ENCODE data around the gene C16orf86.

The C16orf86 gene

DNA sequence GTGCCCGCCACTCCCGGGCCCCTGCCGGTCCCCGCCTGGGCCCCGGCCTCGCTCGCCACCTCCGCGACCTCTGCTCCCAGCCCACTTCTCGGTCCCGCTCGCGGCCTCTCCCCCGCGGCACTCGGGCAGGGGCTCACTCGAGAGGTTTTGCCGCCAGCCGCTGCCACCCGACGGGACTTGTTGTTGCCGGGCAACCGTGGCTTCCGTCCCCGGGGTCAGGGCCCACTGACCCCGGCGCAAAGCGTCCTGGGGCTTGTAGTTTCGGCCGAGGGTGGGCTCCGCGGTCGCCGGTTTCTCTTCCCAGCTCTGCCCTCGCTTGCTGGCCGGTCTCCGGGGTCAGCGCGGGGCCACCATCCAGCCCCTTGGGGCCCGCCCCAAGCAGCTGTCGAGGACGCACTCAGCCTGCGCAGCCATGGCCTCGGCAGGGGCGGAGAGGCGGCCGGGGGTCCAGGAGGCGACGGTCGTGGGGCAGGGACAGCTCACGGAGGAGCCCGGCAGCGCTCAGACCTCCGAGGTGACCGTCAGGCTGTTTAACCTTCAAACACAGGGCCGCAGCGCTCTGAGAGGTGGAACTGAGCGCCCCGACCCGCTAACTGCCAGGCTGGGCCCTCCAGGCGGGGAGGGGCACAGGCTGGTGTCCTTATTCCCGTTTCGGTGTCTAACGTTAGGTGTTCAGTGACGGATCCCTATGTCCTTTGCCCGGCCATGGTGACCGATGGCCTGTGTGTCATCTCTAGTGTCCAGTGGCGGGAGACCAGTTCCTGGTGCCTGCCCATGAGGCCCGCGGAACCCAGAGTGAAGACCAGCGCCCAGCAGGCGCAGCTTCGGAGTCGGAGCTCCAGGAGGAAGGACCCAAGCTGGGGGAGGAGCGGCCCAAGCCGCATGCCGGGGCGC lies at the start of gene C16orf86, which contains the start of gene ENKD1:
Gene C16orf86, plus strand, starts transcription at position 256 of the 894 bp plus-strand sequence. Its CDS starts 157 bp downstream, at position 413.
Gene ENKD1, minus strand, starts transcription at position 192 of the 894 bp plus-strand sequence. CDS start 308 bp downstream, outside the sequence.
- DNase-seq, result peak; percentile 70

GRCh38 chr16:67628216-67628615 lies 38.4 kb upstream of the C16orf86 start:
- no peak for DNase-seq

DNA sequence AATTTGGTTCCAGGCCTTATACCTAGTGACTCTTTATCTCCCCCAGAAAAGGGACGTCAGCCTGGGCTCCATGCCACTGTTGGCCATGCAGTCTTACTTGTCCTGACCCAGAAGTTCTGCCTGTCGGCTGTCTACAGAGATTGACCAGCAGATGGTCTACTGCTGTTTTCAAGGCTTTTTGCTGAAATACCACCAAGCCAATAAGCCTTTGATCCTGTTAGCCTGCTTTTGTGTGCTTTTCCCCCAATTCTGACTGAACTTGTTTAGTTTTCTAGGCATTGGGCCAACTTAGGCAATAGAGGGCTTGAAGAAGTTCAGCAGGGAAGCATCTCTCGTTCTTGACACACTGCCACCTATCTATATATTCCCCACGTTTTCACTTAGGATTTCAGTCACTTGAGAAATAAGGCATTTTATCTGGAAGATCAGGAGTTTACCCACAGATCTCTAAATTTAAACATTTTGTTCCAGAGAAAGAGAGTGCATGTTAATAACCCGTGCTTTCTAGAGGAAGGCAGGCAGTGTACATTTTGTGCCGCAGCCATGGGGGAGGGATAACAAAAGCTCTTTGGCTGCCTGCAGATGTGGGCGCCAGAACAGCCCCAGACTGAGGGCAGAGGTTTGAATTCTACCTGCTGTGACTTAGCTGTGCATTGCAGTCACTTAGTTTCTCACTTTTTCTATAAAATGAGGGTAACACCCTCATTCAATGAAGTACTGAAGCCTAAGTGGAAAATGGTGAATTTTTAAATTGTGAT lies 34.0 kb upstream of the C16orf86 start:
- no peak for DNase-seq

DNA sequence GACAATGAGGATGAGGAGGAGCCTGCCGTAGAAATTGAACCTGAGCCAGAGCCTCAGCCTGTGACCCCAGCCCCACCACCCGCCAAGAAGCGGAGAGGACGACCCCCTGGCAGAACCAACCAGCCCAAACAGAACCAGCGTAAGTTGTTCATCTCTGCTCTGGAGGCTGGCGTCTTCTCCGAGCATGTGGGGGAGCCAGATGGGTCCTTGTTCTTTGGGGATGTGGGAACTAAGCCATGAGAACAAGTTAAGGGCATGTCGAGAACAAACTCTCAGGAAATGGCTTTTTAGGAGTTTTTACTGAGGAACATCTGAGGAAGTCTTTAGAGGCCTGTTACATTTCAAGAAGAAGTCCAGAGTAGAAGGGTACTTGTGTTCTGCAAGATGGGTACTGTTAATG lies 29.9 kb upstream of the C16orf86 start:
- DNase-seq, result no peak

DNA sequence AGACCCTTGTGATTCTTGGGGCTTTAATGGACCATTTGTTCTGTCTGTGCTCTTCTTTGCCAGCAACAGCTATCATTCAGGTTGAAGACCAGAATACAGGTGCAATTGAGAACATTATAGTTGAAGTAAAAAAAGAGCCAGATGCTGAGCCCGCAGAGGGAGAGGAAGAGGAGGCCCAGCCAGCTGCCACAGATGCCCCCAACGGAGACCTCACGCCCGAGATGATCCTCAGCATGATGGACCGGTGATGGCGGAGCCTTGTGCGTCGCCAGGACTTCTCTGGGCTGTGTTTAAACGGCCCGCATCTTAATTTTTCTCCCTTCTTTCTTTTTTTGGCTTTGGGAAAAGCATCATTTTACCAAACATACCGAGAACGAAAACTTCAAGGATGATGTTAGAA lies 29.0 kb upstream of the C16orf86 start:
- no peak for DNase-seq

DNA sequence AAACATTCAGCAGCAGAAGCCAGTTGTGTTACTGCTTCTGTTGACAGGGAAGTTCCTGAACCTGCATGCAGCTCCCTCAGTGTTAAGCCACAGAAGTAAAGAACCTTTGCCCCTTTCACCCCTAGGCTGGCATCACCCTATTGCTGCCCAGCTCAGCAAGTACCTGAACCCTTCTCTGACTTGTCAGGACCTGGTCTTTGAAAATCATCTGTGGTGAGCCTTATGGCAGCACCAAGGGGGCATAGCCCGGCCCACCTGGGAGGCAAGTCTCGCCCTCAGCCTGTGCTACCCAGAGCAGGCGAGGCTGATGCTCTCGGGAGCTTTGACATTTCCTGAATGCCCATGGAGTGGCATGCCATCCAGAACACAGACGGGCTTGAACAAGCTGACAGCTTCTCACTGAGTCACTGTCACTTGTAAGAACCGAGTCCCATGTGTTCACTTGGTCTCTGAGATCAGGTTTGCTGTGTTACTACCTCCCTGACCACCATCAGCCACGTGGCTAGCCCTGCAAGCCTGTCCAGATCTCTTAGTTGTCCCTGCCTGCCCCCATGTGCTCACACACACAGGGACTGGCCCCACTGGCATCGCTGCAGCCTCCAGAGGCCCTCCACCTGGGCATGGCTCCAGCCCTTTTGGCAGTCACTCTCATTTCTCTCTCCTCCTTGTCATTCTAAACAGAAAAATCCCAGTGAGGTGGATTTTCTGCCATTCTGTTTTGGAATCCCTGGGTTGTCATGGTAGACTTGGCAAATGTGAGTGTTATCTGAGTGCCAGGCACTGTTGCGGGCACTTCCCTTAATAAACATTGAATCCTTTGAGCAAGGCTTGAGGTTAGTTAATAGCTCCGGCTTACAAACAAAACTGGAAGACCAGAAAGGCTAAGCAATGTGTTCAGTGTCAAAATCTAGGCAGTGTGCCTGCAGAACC lies 24.6 kb upstream of the C16orf86 start:
- DNase-seq, result no peak

DNA sequence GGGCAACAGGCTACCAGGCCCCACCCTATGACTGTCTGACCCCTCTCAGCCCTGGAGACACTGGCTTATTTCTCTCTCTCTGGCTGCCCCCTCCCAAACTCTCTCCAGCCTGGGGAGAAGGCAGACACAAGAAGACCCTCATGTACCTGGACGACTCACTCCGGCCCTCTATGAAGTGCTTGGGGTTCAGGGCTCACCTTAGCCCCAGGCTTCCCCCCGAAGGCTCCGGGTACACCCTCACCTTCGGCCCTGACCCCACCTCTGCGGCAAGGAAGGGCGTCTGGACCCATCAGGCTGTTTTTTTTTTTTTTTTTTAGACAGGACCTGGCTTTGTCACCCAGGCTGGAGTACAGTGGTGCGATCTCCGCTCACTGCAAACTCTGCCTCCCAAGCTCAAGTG lies 22.6 kb upstream of the C16orf86 start:
- DNase-seq, result no peak

DNA sequence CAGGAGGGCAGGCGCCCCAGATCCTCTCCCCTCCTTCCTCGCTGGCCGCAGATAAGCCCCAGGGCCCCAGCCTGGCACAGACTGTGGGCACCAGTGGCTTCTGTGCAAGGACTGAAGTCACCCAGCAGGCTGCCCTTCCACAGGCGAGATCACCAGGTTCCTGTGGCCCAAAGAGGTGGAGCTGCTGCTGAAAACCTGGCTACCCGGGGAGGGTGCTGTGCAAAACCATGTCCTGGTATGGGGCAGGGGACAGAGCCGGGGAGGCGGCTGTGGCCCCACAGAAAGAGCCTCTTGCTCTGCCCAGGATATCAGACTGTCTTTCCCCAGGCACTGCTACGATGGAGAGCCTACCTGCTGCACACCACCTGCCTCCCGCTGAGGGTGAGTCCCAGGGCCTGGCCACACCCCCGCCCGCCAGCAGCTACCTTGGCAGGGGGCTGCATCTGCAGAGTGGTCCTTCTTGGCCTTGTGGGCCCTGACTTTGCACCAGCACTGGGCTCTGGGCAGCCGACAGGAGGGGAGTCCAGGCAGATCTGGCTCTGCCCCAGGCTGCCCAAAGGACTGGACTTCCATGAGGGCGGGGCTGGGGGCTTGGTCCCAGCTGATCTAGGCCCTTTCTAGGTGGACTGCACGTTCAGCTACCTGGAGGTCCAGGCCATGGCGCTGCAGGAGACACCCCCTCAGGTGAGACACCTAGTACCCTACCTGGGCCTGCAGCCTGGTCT lies 21.1 kb upstream of the C16orf86 start:
- DNase-seq, result no peak

- DNase-seq, result no peak
Observed at GRCh38 chr16:67647111-67647651, 19.4 kb upstream of the C16orf86 start.

DNA sequence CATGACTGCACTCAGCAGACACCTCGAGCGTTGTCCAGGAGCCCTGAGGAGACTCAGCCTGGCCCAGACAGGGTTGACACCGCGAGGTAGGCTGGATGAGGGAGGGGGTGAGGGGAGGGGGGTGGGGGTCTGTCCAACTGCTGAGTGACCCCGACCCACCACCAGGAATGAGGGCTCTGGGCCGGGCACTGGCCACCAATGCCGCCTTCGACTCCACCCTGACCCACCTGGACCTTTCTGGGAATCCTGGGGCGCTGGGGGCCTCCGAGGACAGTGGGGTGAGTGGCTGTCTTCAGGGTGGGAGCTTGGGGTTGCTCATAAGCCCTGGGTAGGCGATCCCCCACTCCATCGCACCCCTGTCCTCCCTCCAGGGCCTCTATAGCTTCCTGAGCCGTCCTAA lies 18.9 kb upstream of the C16orf86 start:
- no peak for DNase-seq

DNA sequence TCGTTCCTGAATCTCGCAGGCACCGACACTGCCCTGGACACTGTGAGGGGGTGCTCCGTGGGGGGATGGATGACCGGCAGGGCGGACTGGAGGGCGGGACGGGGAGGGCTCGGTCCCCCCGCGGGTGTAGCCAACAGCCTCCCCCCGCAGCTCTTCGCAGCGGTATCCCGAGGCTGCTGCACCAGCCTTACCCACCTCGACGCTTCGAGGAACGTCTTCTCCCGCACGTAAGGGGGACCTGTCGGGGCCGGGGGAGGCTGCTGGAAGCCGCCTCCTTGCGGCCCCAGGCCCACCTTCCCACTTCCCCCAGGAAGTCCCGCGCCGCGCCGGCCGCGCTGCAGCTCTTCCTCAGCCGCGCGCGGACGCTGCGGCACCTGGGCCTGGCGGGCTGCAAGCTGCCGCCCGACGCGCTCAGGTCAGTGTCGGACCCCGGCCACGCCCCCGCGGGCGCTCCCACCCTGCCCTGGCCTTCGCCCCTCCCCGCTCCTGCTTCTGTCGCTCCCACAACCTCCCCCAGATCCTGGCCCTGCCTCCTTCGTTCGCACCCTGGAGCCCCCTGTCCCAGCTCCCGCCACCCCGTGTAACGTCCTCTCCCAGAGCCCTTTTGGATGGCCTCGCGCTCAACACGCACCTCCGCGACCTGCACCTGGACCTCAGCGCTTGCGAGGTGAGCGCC lies 18.4 kb upstream of the C16orf86 start:
- DNase-seq, result no peak

DNA sequence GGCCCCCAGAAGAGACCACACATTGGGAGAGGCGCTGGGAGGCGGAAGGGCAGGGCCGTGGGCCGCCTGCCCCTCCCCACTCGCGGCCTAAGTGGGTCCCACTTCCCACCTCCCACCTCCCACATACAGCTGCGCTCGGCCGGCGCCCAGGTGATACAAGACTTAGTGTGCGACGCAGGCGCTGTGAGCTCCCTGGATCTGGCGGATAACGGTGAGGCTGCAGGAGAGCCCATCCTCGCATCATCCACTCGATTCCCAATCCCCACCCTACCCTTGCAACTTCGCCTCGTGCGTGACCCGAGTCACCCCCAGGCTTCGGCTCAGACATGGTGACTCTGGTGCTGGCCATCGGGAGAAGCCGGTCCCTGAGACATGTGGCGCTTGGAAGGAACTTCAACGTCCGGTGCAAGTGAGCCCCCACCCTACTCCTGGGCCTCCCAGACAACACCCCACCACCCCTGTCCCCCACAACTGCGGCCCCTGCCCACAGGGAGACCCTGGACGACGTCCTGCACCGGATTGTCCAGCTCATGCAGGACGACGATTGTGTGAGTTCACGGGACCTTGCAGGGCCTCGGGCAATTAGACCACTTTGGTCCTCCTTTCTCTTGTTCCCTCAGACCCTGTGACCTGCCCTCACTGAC lies 17.7 kb upstream of the C16orf86 start:
- DNase-seq, result no peak

DNA sequence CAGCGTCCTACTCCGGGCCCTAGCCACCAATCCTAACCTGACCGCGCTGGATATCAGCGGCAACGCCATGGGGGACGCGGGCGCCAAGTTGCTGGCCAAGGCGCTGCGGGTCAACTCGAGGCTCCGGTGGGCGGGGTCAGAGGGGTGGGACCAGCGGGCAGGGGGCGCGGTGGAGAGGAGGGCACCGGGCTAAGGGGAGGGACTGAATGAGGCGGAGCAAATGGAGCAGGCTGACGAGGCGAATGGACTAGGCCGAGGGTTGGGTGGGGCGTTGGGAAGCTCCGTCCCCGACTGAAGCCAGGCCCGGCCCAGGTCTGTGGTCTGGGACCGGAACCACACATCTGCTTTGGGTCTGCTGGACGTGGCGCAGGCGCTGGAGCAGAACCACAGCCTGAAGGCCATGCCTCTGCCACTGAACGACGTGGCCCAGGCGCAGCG lies 17.1 kb upstream of the C16orf86 start:
- DNase-seq, result no peak

DNA sequence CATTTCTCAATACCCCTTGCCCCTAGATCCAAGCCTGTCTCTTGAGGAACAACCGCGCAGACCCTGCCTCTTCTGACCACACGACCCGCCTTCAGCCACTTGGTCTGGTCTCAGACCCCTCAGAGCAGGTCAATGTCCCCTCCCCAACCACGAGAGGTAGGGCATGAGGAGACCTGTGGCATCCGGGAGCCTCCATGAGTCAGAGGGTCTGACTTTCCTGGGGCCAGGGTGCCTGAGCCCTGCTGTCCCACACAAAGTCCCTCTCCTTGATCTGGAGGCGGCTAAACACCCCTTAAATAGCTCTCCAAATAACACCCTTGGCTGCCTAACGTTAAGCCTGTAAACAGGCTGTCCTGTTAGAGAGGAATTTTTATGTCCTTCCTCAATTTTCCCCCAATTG lies 16.6 kb upstream of the C16orf86 start:
- no peak for DNase-seq

DNA sequence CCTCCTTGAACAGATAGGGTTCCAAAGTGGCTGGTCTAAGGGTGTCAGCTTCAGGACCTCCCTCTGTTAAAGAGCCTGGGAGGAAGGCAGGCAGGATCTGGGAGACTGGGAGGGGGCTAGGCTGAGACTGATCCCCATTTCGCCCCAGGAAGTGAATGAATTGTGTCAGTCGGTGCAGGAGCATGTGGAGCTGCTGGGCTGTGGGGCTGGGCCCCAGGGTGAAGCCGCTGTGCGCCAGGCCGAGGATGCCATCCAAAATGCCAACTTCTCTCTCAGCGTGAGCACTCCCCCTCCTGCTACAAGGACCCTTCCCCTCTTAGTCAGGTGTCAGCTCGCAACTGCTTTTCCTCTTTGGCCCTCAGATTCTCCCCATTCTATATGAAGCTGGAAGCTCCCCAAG lies 15.6 kb upstream of the C16orf86 start:
- DNase-seq, result no peak

- DNase-seq, result no peak
Observed at GRCh38 chr16:67651847-67652246, 14.8 kb upstream of the C16orf86 start.

DNA sequence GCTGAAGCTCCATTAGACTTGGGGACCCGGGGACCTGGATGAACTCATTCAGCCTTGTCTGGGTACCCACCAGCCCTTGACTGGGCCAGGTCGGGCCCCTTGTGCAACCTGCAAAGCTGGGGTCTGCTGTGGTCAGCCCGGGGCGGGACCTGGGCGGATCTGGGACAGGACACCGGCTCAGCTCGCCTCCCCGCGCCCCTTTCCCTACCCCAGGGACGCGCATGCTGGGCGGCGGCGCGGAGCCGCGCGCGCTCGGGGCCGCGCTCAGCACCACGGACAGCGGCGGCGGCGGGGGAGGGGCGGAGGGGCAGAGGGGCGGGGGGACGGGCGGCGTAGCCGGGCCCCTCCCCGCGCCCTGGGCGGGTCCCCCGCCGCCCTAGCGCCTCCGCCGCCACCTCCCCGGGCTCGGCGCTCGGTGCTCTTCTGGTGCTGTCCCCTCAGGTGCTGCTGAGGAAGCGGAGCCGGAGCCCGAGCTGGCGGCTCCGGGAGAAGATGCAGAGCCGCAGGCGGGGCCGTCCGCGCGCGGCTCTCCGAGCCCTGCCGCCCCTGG lies 14.0 kb upstream of the C16orf86 start:
- no peak for DNase-seq

DNA sequence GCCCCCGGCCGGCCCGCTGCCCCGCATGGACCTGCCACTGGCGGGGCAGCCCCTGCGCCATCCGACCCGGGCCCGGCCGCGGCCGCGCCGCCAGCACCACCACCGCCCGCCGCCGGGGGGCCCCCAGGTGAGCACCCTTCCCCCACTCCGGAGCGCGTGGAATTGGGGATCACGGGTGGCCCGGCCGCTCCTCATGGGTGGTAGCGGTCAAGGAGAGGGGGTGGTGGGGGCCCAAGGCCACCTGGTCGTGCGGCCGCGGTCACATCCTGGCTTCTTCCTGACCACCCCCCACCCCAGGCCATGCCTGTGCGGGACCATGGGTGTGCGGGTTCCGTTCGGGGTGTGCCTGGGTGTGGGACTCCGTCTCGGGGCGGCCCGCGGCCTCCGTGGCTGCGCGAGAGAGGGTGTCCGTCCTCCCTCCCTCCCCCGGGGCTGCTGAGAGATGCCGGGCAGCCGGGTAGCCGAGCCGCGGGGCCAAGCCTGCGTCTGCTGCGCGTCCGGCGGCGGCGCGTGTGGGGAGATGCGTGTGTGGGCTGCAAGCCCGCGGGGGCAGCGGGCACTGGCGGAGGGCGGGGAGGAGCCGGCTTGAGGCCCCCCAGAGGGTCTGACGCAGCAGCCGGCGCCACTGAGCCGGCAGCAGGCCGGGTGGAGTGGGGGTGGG lies 13.4 kb upstream of the C16orf86 start:
- DNase-seq, result no peak

DNA sequence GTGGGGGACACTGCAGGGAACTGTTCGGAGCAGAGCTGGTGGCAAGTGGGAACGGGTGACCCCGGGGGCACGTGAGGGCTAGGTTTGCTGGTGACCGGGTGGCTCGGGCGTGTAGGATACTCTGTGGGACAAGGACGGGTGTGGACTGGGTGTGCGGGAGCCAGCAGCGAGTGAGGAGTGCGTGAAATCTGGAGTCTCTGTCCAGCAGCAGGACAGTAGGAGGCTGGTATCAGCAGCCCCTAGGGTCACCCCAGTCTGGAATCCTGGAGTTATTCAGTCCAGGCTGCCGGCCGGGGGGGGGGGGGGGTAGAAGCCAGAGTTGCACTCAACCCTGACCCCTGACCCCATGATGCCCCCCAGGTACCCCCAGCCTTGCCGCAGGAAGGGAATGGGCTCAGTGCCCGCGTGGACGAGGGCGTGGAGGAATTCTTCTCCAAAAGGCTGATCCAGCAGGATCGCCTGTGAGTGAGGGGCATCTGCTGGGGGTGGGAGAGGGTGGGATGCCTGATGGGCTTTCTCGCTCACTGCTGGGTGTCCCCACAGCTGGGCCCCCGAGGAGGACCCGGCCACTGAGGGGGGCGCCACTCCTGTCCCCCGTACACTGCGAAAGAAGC lies 12.7 kb upstream of the C16orf86 start:
- DNase-seq, result no peak
